Uterus (tissue), 2 donors: ENCODE results near the gene RFX4.

ENCODE experiments used
- POLR2A ChIP-seq, 2 donors: fragments of 450-650 bp; IDR thresholded peaks; one replicate each; pipeline ENCODE4 v1.6.1; 2016; ENCODE audit warnings: antibody characterized with exemption in 2 of 2, mild to moderate bottlenecking in 1 of 2, moderate library complexity in 1 of 2
- TF ChIP-seq, protein P1 (sequence below), 4 experiments: fragments of 200-600 bp in 2 of 4; fragments of 450-650 bp in 2 of 4; sonication (generic) in 2 of 4; IDR thresholded peaks; one replicate each; pipeline ENCODE4 v1.5.1; 2016 to 2019; ENCODE audit warnings: antibody characterized with exemption in 4 of 4, mild to moderate bottlenecking in 2 of 4, moderate library complexity in 1 of 4

DNA sequence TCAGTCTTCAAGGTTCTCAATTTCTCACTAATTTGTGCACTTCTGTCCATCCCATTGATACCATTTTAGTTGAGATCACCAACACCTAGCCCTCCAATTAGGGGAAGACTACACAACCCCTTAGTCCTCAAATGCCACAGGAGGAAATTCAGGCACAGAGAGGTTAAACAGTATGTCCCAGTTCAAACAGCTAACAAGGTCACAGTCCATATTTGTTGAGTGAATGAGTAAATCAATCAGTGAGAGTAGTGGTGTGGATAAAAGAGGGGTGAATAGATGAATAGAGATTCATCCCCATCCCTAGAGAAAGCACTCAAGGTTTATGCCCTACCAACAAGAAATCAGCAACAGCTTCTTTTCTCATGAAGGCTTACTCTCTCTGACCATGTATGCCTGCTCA, 97.5 kb downstream of the RFX4 start:
- TF ChIP-seq, protein P1, sequence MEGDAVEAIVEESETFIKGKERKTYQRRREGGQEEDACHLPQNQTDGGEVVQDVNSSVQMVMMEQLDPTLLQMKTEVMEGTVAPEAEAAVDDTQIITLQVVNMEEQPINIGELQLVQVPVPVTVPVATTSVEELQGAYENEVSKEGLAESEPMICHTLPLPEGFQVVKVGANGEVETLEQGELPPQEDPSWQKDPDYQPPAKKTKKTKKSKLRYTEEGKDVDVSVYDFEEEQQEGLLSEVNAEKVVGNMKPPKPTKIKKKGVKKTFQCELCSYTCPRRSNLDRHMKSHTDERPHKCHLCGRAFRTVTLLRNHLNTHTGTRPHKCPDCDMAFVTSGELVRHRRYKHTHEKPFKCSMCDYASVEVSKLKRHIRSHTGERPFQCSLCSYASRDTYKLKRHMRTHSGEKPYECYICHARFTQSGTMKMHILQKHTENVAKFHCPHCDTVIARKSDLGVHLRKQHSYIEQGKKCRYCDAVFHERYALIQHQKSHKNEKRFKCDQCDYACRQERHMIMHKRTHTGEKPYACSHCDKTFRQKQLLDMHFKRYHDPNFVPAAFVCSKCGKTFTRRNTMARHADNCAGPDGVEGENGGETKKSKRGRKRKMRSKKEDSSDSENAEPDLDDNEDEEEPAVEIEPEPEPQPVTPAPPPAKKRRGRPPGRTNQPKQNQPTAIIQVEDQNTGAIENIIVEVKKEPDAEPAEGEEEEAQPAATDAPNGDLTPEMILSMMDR (IDR thresholded peaks at IDR 0.05) = no peak
- no peak for TF ChIP-seq POLR2A (IDR thresholded peaks at IDR 0.05)
